ENCODE results near the gene SPATA31D3. TPM values are rescaled to one million over a fixed set of nuclear protein-coding genes. Genes with fewer than 3 reads are reported as not detected.
"Not testable (repeated sequence)": the region's sequence is repeated elsewhere in the genome, so short reads cannot be mapped to it uniquely, and the experiment has no call there.

The SPATA31D3 gene
- total RNA-seq, 1 experiment from 2014 or later = not detected

- no peak overlapping the region for H3K4me2 ChIP-seq (ENCODE audit: low read depth, low read length, poor library complexity, severe bottlenecking)
- H3K9me2 ChIP-seq (replicated peaks; ENCODE audit: insufficient read depth, low read length) = no peaks in the 10 kb centered on the region
- H3K9me3 ChIP-seq (ENCODE audit: low read length) = peaks cover 9% of the 10 kb centered on the region
- no peaks in the 10 kb centered on the region for H3K4me1 ChIP-seq (ENCODE audit: low read length)
- no peak for DNase-seq
- H3K27me3 ChIP-seq (ENCODE audit: low read length) = no peaks in the 10 kb centered on the region
- H3K4me3 ChIP-seq (ENCODE audit: low read length) = no peak overlapping the region
- H3K9ac ChIP-seq (ENCODE audit: low read length) = no peak overlapping the region
- H2AFZ ChIP-seq (ENCODE audit: low read length) = no peak overlapping the region
- H4K20me1 ChIP-seq (ENCODE audit: insufficient read depth, low read depth, low read length) = no peaks in the 10 kb centered on the region
- H3K36me3 ChIP-seq (ENCODE audit: insufficient read depth, low read length) = no peaks in the 10 kb centered on the region
- H3K79me2 ChIP-seq (ENCODE audit: low read length) = no peaks in the 10 kb centered on the region
- H3K27ac ChIP-seq (ENCODE audit: low read length) = no peak overlapping the region
Observed at GRCh38 chr9:81915801-81916505, 27.3 kb upstream of the SPATA31D3 start.

- not testable (repeated sequence) for H3K79me2 ChIP-seq (ENCODE audit: low read length); H3K4me3 ChIP-seq (ENCODE audit: low read length); H3K4me2 ChIP-seq (ENCODE audit: low read depth, low read length, poor library complexity, severe bottlenecking); H3K27ac ChIP-seq (ENCODE audit: low read length); H3K36me3 ChIP-seq (ENCODE audit: insufficient read depth, low read length); H3K9me3 ChIP-seq (ENCODE audit: low read length); H3K4me1 ChIP-seq (ENCODE audit: low read length); H3K9ac ChIP-seq (ENCODE audit: low read length); H4K20me1 ChIP-seq (ENCODE audit: insufficient read depth, low read depth, low read length); H3K9me2 ChIP-seq (replicated peaks; ENCODE audit: insufficient read depth, low read length); DNase-seq; H3K27me3 ChIP-seq (ENCODE audit: low read length); H2AFZ ChIP-seq (ENCODE audit: low read length)
Observed at GRCh38 chr9:81918507-81918906, 24.8 kb upstream of the SPATA31D3 start.

- H3K4me1 ChIP-seq (ENCODE audit: low read length); H3K9ac ChIP-seq (ENCODE audit: low read length); H3K27me3 ChIP-seq (ENCODE audit: low read length); H3K9me2 ChIP-seq (replicated peaks; ENCODE audit: insufficient read depth, low read length); DNase-seq; H2AFZ ChIP-seq (ENCODE audit: low read length); H3K27ac ChIP-seq (ENCODE audit: low read length); H3K4me2 ChIP-seq (ENCODE audit: low read depth, low read length, poor library complexity, severe bottlenecking); H4K20me1 ChIP-seq (ENCODE audit: insufficient read depth, low read depth, low read length); H3K79me2 ChIP-seq (ENCODE audit: low read length); H3K9me3 ChIP-seq (ENCODE audit: low read length); H3K4me3 ChIP-seq (ENCODE audit: low read length); H3K36me3 ChIP-seq (ENCODE audit: insufficient read depth, low read length): not testable (repeated sequence)
Observed at GRCh38 chr9:81928305-81928704, 15.0 kb upstream of the SPATA31D3 start, which contains the start of gene SPATA31D4. Gene SPATA31D4, plus strand, starts transcription at chr9:81928428. Its CDS starts 86 bp downstream, at chr9:81928514.

GRCh38 chr9:81930147-81930546, 13.2 kb upstream of the SPATA31D3 start:
- not testable (repeated sequence) for H3K9ac ChIP-seq (ENCODE audit: low read length); H3K9me2 ChIP-seq (replicated peaks; ENCODE audit: insufficient read depth, low read length); H3K79me2 ChIP-seq (ENCODE audit: low read length); H4K20me1 ChIP-seq (ENCODE audit: insufficient read depth, low read depth, low read length); DNase-seq; H2AFZ ChIP-seq (ENCODE audit: low read length); H3K36me3 ChIP-seq (ENCODE audit: insufficient read depth, low read length); H3K4me1 ChIP-seq (ENCODE audit: low read length); H3K27ac ChIP-seq (ENCODE audit: low read length); H3K9me3 ChIP-seq (ENCODE audit: low read length); H3K4me2 ChIP-seq (ENCODE audit: low read depth, low read length, poor library complexity, severe bottlenecking); H3K4me3 ChIP-seq (ENCODE audit: low read length); H3K27me3 ChIP-seq (ENCODE audit: low read length)

- not testable (repeated sequence) for H4K20me1 ChIP-seq (ENCODE audit: insufficient read depth, low read depth, low read length); H3K4me1 ChIP-seq (ENCODE audit: low read length); H3K79me2 ChIP-seq (ENCODE audit: low read length); H3K9me3 ChIP-seq (ENCODE audit: low read length); DNase-seq; H2AFZ ChIP-seq (ENCODE audit: low read length); H3K4me2 ChIP-seq (ENCODE audit: low read depth, low read length, poor library complexity, severe bottlenecking); H3K9ac ChIP-seq (ENCODE audit: low read length); H3K4me3 ChIP-seq (ENCODE audit: low read length); H3K36me3 ChIP-seq (ENCODE audit: insufficient read depth, low read length); H3K27me3 ChIP-seq (ENCODE audit: low read length); H3K9me2 ChIP-seq (replicated peaks; ENCODE audit: insufficient read depth, low read length); H3K27ac ChIP-seq (ENCODE audit: low read length)
Observed at GRCh38 chr9:81933547-81933946, 9.8 kb upstream of the SPATA31D3 start.

GRCh38 chr9:81948650-81949049, 5.3 kb downstream of the SPATA31D3 start:
- DNase-seq; H3K27ac ChIP-seq (ENCODE audit: low read length); H3K9me3 ChIP-seq (ENCODE audit: low read length); H3K36me3 ChIP-seq (ENCODE audit: insufficient read depth, low read length); H3K4me2 ChIP-seq (ENCODE audit: low read depth, low read length, poor library complexity, severe bottlenecking); H3K9ac ChIP-seq (ENCODE audit: low read length); H3K9me2 ChIP-seq (replicated peaks; ENCODE audit: insufficient read depth, low read length); H4K20me1 ChIP-seq (ENCODE audit: insufficient read depth, low read depth, low read length); H3K27me3 ChIP-seq (ENCODE audit: low read length); H3K79me2 ChIP-seq (ENCODE audit: low read length); H2AFZ ChIP-seq (ENCODE audit: low read length); H3K4me1 ChIP-seq (ENCODE audit: low read length); H3K4me3 ChIP-seq (ENCODE audit: low read length): not testable (repeated sequence)

- Histone ChIP-seq H3K9me2 (replicated peaks; ENCODE audit: insufficient read depth, low read length) (no peaks in the 10 kb centered on the region), H3K4me2 (ENCODE audit: low read depth, low read length, poor library complexity, severe bottlenecking) (no peak overlapping the region), H4K20me1 (ENCODE audit: insufficient read depth, low read depth, low read length) (no peaks in the 10 kb centered on the region), H3K9me3 (ENCODE audit: low read length) (peaks cover 14% of the 10 kb centered on the region), H2AFZ (ENCODE audit: low read length) (no peak overlapping the region), H3K79me2 (ENCODE audit: low read length) (no peaks in the 10 kb centered on the region), H3K9ac (ENCODE audit: low read length) (no peak overlapping the region), H3K4me1 (ENCODE audit: low read length) (no peaks in the 10 kb centered on the region), H3K36me3 (ENCODE audit: insufficient read depth, low read length) (no peaks in the 10 kb centered on the region), H3K27me3 (ENCODE audit: low read length) (no peaks in the 10 kb centered on the region), H3K4me3 (ENCODE audit: low read length) (no peak overlapping the region), H3K27ac (ENCODE audit: low read length) (no peak overlapping the region)
- no peak for DNase-seq
Observed at GRCh38 chr9:81953096-81953495, 9.8 kb downstream of the SPATA31D3 start.

- H3K27me3 ChIP-seq (ENCODE audit: low read length) = no peaks in the 10 kb centered on the region
- no peaks in the 10 kb centered on the region for H3K79me2 ChIP-seq (ENCODE audit: low read length)
- H3K4me3 ChIP-seq (ENCODE audit: low read length) = no peak overlapping the region
Observed at GRCh38 chr9:81955625-81956024, 12.3 kb downstream of the SPATA31D3 start.

More at GRCh38 chr9:81955625-81956024, 12.3 kb downstream of the SPATA31D3 start:
- no peaks in the 10 kb centered on the region for H3K9me2 ChIP-seq (replicated peaks; ENCODE audit: insufficient read depth, low read length)
- H3K9ac ChIP-seq (ENCODE audit: low read length) = no peak overlapping the region
- H3K36me3 ChIP-seq (ENCODE audit: insufficient read depth, low read length) = no peaks in the 10 kb centered on the region
- DNase-seq = no peak
- no peak overlapping the region for H3K4me2 ChIP-seq (ENCODE audit: low read depth, low read length, poor library complexity, severe bottlenecking)
- H4K20me1 ChIP-seq (ENCODE audit: insufficient read depth, low read depth, low read length) = no peaks in the 10 kb centered on the region
- H2AFZ ChIP-seq (ENCODE audit: low read length) = no peak overlapping the region
- no peaks in the 10 kb centered on the region for H3K4me1 ChIP-seq (ENCODE audit: low read length)
- H3K9me3 ChIP-seq (ENCODE audit: low read length) = peaks cover 16% of the 10 kb centered on the region
- H3K27ac ChIP-seq (ENCODE audit: low read length) = no peak overlapping the region
